Body of pancreas (tissue), 4 donors: ENCODE measurements around the gene OR7C2. TPM values are rescaled to one million over a fixed set of nuclear protein-coding genes. Genes with fewer than 3 reads are reported as not detected.

Experiments
- ATAC-seq: fragments of 150-250 bp; one replicate; pipeline ENCODE4 v1.9.1; 2016
- DNase-seq, 4 donors: peaks; one replicate each; pipeline ENCODE4 v3.0.0-alpha.2; 2019
- H3K27ac ChIP-seq, 4 donors: fragments of 200-600 bp; sonication (generic); 1 replicate in 3 of 4; 2 replicates in 1 of 4; pipeline versions ENCODE4 v1.5.1 to v1.6.1; 2016 to 2019; ENCODE audit warnings: mild to moderate bottlenecking in 1 of 4, mixed read lengths in 1 of 4, moderate library complexity in 1 of 4
- H3K27me3 ChIP-seq, 2 donors: fragments of 200-600 bp; sonication (generic); one replicate each; pipeline ENCODE4 v1.6.0; 2016; ENCODE audit warnings: mild to moderate bottlenecking in 1 of 2
- H3K36me3 ChIP-seq, 2 donors: fragments of 200-600 bp; sonication (generic); replicated peaks in 1 of 2; 2 replicates each; pipeline ENCODE4 v1.5.1; 2016; ENCODE audit warnings: low read depth in 2 of 2; ENCODE audit not compliant: insufficient read depth in 1 of 2
- H3K4me1 ChIP-seq: fragments of 200-600 bp; sonication (generic); one replicate; pipeline ENCODE4 v1.6.0; 2016
- H3K4me3 ChIP-seq, 2 donors: fragments of 200-600 bp; sonication (generic); 1 replicate in 1 of 2; 2 replicates in 1 of 2; pipeline ENCODE4 v1.5.1; 2016 to 2019
- H3K9me3 ChIP-seq, 3 donors: fragments of 200-600 bp; sonication (generic); 1 replicate in 2 of 3; 2 replicates in 1 of 3; pipeline ENCODE4 v1.5.1; 2016
- CTCF ChIP-seq, 7 experiments: fragments of 450-650 bp in 4 of 7; fragments of 200-600 bp in 3 of 7; sonication (generic) in 3 of 7; IDR thresholded peaks; one replicate each; pipeline ENCODE4 v1.5.1; 2016 to 2019; ENCODE audit warnings: antibody characterized with exemption in 7 of 7
- POLR2A ChIP-seq, 3 donors: fragments of 450-650 bp; IDR thresholded peaks; one replicate each; pipeline ENCODE4 v1.6.1; 2016; ENCODE audit warnings: antibody characterized with exemption in 3 of 3, mild to moderate bottlenecking in 2 of 3
- WGBS, 2 donors: methylation state at CpG; one replicate each; pipeline ENCODE4 v1.1.5; 2017; 5-methylcytosine and 5-hydroxymethylcytosine counted together
- intact Hi-C: fragments of 100-400 bp; cut with DNase I; formaldehyde crosslinking; loops from one replicate; pipeline ENCODE4 v1.15.1; 2023
- total RNA-seq, 2 donors: library from RNA; depleted of rRNA; stranded (reverse); fragments of >200 nt; gene quantifications; one replicate each; pipeline ENCODE4 v1.1.0, GENCODE V29; 2016

Gene OR7C2
- total RNA-seq, 2 donors from 2014 or later = not detected

- no peak overlapping the region for H3K27ac ChIP-seq
- H3K4me1 ChIP-seq = no peaks in the 10 kb centered on the region
- no peaks in the 10 kb centered on the region for H3K36me3 ChIP-seq
- intact Hi-C loops = no loop called here
- no peak for ATAC-seq
- H3K4me3 ChIP-seq = no peak overlapping the region
- no peak for TF ChIP-seq CTCF (IDR thresholded peaks at IDR 0.05)
- DNase-seq = no peak
- no peaks in the 10 kb centered on the region for H3K9me3 ChIP-seq
- peaks cover 0 to 6% of the 10 kb centered on the region in 2 donors for H3K27me3 ChIP-seq
- WGBS, 2 donors = 53 to 60% methylated on average over 4 of the region's 4 CpGs
These were observed 33.2 kb downstream of the OR7C2 start for GRCh38 chr19:14974488-14974887.

GRCh38 chr19:14977128-14977527, 35.8 kb downstream of the OR7C2 start:
- peaks cover 0 to 14% of the 10 kb centered on the region in 2 donors for H3K27me3 ChIP-seq
- H3K9me3 ChIP-seq = no peaks in the 10 kb centered on the region
- WGBS, 2 donors = 45 to 55% methylated on average over 4 to 5 of the region's 5 CpGs
- intact Hi-C loops = no loop called here
- no peaks in the 10 kb centered on the region for H3K4me1 ChIP-seq
- no peak overlapping the region for H3K27ac ChIP-seq
- H3K4me3 ChIP-seq = no peak overlapping the region
- TF ChIP-seq CTCF (IDR thresholded peaks at IDR 0.05) (no peak), POLR2A (IDR thresholded peaks at IDR 0.05) (no peak)
- DNase-seq (no peak), ATAC-seq (no peak)
- H3K36me3 ChIP-seq = no peaks in the 10 kb centered on the region

- 63 to 67% methylated on average over 6 of the region's 6 CpGs for WGBS, 2 donors
- H3K4me1 ChIP-seq = no peaks in the 10 kb centered on the region
- peaks cover 0 to 14% of the 10 kb centered on the region in 2 donors for H3K27me3 ChIP-seq
- TF ChIP-seq CTCF (IDR thresholded peaks at IDR 0.05) = no peak
- no peak for TF ChIP-seq POLR2A (IDR thresholded peaks at IDR 0.05)
- no peak for ATAC-seq
- H3K9me3 ChIP-seq = no peaks in the 10 kb centered on the region
- no peak overlapping the region for H3K27ac ChIP-seq
- no peak for DNase-seq
- intact Hi-C loops = no loop called here
- no peak overlapping the region for H3K4me3 ChIP-seq
- no peaks in the 10 kb centered on the region for H3K36me3 ChIP-seq
These were observed 37.0 kb downstream of the OR7C2 start for GRCh38 chr19:14978161-14978776.

- ATAC-seq (no peak), DNase-seq (peak in 1 of 4 donors; percentile 6)
- no peaks in the 10 kb centered on the region for H3K4me1 ChIP-seq
- H3K36me3 ChIP-seq = no peaks in the 10 kb centered on the region
- peaks cover 0 to 14% of the 10 kb centered on the region in 2 donors for H3K27me3 ChIP-seq
- whole genome bisulfite sequencing, 2 donors = 1 to 25% methylated on average over 2 to 43 of the region's 84 CpGs
- no peaks in the 10 kb centered on the region for H3K9me3 ChIP-seq
- intact Hi-C loops = no loop called here
- H3K27ac ChIP-seq = no peak within 1 kb of the TSS
- TF ChIP-seq CTCF (IDR thresholded peaks at IDR 0.05) = no peak
- no peak for TF ChIP-seq POLR2A (IDR thresholded peaks at IDR 0.05)
- no peak within 1 kb of the TSS for H3K4me3 ChIP-seq
These were observed 38.4 kb downstream of the OR7C2 start, which contains the start of gene SLC1A6 for GRCh38 chr19:14979476-14980255. Gene SLC1A6, minus strand, starts transcription at chr19:14979864. Its CDS starts 6,954 bp downstream, at chr19:14972910.
